GM10266 (cell line): ENCODE measurements around the gene LYAR.

ENCODE experiments used
- DNase-seq: peaks from one replicate; pipeline ENCODE4 v3.0.0; 2012; ENCODE audit errors: extremely low spot score
- CTCF ChIP-seq: IDR thresholded peaks from 2 replicates; pipeline ENCODE4 v1.5.1; 2012; ENCODE audit warnings: mild to moderate bottlenecking, low read depth; ENCODE audit not compliant: control insufficient read depth, insufficient read depth; ENCODE audit errors: missing control alignments

The LYAR gene

GRCh38 chr4:4315461-4316149 lies 25.7 kb upstream of the LYAR start:
- DNase-seq: no peak
- TF ChIP-seq CTCF: no peak

- TF ChIP-seq CTCF: peak; percentile 4
- DNase-seq: no peak
Measured at GRCh38 chr4:4311193-4311592, 21.2 kb upstream of the LYAR start.

- no peak for TF ChIP-seq CTCF
- no peak for DNase-seq
Measured at GRCh38 chr4:4308800-4309441, 19.0 kb upstream of the LYAR start.

GRCh38 chr4:4306920-4307319 lies 17.0 kb upstream of the LYAR start:
- TF ChIP-seq CTCF: no peak
- no peak for DNase-seq

GRCh38 chr4:4302416-4302815 lies 12.5 kb upstream of the LYAR start:
- no peak for DNase-seq
- no peak for TF ChIP-seq CTCF

GRCh38 chr4:4302001-4302400 lies 12.0 kb upstream of the LYAR start:
- TF ChIP-seq CTCF: no peak
- DNase-seq: no peak

GRCh38 chr4:4299006-4299405 lies 9.1 kb upstream of the LYAR start:
- no peak for TF ChIP-seq CTCF
- DNase-seq: no peak
